Measurements from ENCODE around the gene ANKRD31. TPM values are rescaled to one million over a fixed set of nuclear protein-coding genes. Genes with fewer than 3 reads are reported as not detected.
A peak's percentile ranks its signal among the peaks of the same experiment; 100 is the strongest.

Gene ANKRD31
- total RNA-seq, 1 experiment from 2014 or later: 0.09 TPM

DNA sequence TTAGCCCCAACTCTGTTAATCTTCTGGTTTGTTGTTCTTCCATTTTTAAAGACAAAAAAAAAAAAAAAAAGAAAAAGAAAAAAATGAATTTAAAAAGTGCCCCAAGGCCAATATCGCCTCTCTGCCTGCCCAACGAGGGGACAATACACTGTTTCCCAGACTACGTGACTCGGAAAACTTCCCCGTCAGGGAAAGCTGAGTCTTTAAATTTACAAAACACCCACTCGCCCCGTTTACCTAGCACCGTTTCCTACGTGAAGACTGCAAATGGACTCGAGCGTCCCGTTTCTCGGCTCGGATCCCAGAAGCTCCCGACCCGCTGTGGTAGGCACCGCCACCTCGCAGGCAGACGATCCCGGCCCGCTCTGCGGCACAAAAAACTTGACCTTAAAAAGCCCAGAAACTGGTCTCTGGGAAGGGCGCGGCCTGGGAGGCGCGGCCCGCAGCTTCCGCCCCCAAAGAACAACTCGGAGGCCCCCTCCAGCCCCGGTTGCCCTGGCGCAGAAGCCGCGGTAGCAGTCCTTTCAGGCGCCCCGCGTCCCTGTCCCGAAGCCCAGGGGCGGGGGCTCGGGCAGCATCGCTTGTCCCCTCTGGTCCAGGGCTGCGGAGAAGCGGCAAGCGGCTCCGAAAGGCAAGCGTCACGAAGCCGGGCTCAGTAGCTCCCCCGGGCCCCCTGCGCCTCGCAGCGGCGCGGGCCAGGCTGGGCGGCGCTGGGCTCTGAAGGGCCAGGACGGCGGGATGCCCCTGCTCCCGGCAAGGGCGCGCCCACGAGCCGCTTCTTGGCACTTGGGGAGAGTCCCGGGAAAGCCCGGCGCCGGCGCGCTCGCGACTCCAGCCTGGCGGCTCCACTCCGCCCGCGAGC lies 184.3 kb downstream of the ANKRD31 start, which contains the start of gene GCNT4:
TSS of gene GCNT4 (minus strand) at position 367 of the 862 bp plus-strand sequence. CDS start 22,521 bp downstream, outside the sequence.
- ATAC-seq: peak; percentile 7
- Mint-ChIP-seq H3K4me1 (peaks cover 54% of the 10 kb centered on the region), H3K9me3 (no peaks in the 10 kb centered on the region), H3K27ac (no peak within 1 kb of the TSS), H3K27me3 (ENCODE audit: low read depth) (peaks cover 48% of the 10 kb centered on the region), H3K36me3 (no peaks in the 10 kb centered on the region), H3K4me3 (peak within 1 kb of the TSS; percentile 81)
- POLR2A ChIA-PET: interaction anchor here (0.6 to 1.9 kb wide), 4 partner anchors 127 to 287 kb away, joined by 3 to 7 read pairs (median 6); partner anchors contain the start of genes ANKRD31 and HMGCR
- CTCF ChIA-PET: interaction anchor here (0.7 to 4.0 kb wide), 5 partner anchors 117 to 269 kb away, joined by 3 to 49 read pairs (median 4); partner anchors contain the start of gene ANKRD31
- TF ChIP-seq ZNF512 (CRISPR knock-in tag; IDR thresholded peaks at IDR 0.05; ENCODE audit: borderline replicate concordance) (no peak), ZNF219 (CRISPR knock-in tag; IDR thresholded peaks at IDR 0.05; ENCODE audit: borderline replicate concordance) (no peak), FOXK1 (CRISPR knock-in tag; IDR thresholded peaks at IDR 0.05) (0 out of 2 replicates have a peak, but pooled peaks have one; percentile 11), TEAD1 (CRISPR knock-in tag; IDR thresholded peaks at IDR 0.05) (no peak), HMGXB4 (CRISPR knock-in tag; IDR thresholded peaks at IDR 0.05) (peak; percentile 52)
- peak; percentile 62 for DNase-seq (ENCODE audit: low spot score)

- ChIA-PET POLR2A (no interaction called here), CTCF (interaction anchor here (1.5 to 4.0 kb wide), 5 partner anchors 59 to 269 kb away, joined by 5 to 49 read pairs (median 6); partner anchors contain the start of gene ANKRD31)
- peaks cover 48% of the 10 kb centered on the region for H3K27me3 Mint-ChIP-seq (ENCODE audit: low read depth)
- no peak overlapping the region for H3K27ac Mint-ChIP-seq
- no peak for ATAC-seq
- peaks cover 47% of the 10 kb centered on the region for H3K4me1 Mint-ChIP-seq
- H3K36me3 Mint-ChIP-seq: no peaks in the 10 kb centered on the region
- no peak for DNase-seq (ENCODE audit: low spot score)
- no peaks in the 10 kb centered on the region for H3K9me3 Mint-ChIP-seq
- H3K4me3 Mint-ChIP-seq: peak overlapping the region; percentile 81
- TF ChIP-seq SP1 (CRISPR knock-in tag; conservative IDR thresholded peaks at IDR 0.05) (no peak), HMGXB4 (CRISPR knock-in tag; IDR thresholded peaks at IDR 0.05) (no peak), MXD4 (CRISPR knock-in tag; IDR thresholded peaks at IDR 0.05; ENCODE audit: borderline replicate concordance) (no peak), NFE2L1 (CRISPR knock-in tag; IDR thresholded peaks at IDR 0.05) (no peak), ZNF425 (CRISPR knock-in tag; conservative IDR thresholded peaks at IDR 0.05) (no peak), PRRX2 (CRISPR knock-in tag; IDR thresholded peaks at IDR 0.05) (no peak), ZNF263 (CRISPR knock-in tag; IDR thresholded peaks at IDR 0.05; ENCODE audit: low read depth) (no peak), NR3C1 (CRISPR knock-in tag; conservative IDR thresholded peaks at IDR 0.05; ENCODE audit: low read depth) (no peak), TP53 (CRISPR knock-in tag; IDR thresholded peaks at IDR 0.05) (no peak)
Measured at GRCh38 chr5:75051217-75051751, 185.4 kb downstream of the ANKRD31 start.

Data from WTC11 (cell line).